ENCODE measurements around the gene KIAA1328. TPM values are rescaled to one million over a fixed set of nuclear protein-coding genes. Genes with fewer than 3 reads are reported as not detected.

KIAA1328 gene
- total RNA-seq, 4 donors from 2014 or later, result 2.3 to 18.7 (median 5.8) TPM

- Histone ChIP-seq H3K4me1 (no peaks in the 10 kb centered on the region), H3K36me3 (no peaks in the 10 kb centered on the region), H3K27ac (no peak overlapping the region), H3K4me3 (no peak overlapping the region), H3K27me3 (no peaks in the 10 kb centered on the region), H3K9me3 (peaks cover 0 to 10% (median 8%) of the 10 kb centered on the region in 3 donors)
- intact Hi-C loops (cut with DNase I), result no loop called here
- no peak for DNase-seq
- WGBS, 2 donors, result 67 to 75% methylated on average over 1 of the region's 1 CpG
- TF ChIP-seq CTCF (IDR thresholded peaks at IDR 0.05), result no peak
Measured at GRCh38 chr18:37207343-37207742, 378.4 kb downstream of the KIAA1328 start.

- Histone ChIP-seq H3K9me3 (no peaks in the 10 kb centered on the region), H3K27me3 (no peaks in the 10 kb centered on the region), H3K4me3 (no peak overlapping the region), H3K4me1 (no peaks in the 10 kb centered on the region), H3K27ac (no peak overlapping the region), H3K36me3 (no peaks in the 10 kb centered on the region)
- intact Hi-C loops (cut with DNase I), result no loop called here
- TF ChIP-seq CTCF (IDR thresholded peaks at IDR 0.05), result no peak
- no peak for TF ChIP-seq POLR2A (IDR thresholded peaks at IDR 0.05)
- 92 to 97% methylated on average over 1 of the region's 1 CpG for WGBS, 2 donors
- DNase-seq, result no peak
Measured at GRCh38 chr18:37210781-37211180, 381.9 kb downstream of the KIAA1328 start.

GRCh38 chr18:37218022-37218590, 389.2 kb downstream of the KIAA1328 start:
- Histone ChIP-seq H3K4me1 (no peaks in the 10 kb centered on the region), H3K4me3 (no peak overlapping the region), H3K36me3 (no peaks in the 10 kb centered on the region), H3K27ac (no peak overlapping the region), H3K27me3 (no peaks in the 10 kb centered on the region), H3K9me3 (no peaks in the 10 kb centered on the region)
- intact Hi-C loops (cut with DNase I), result no loop called here
- DNase-seq, result no peak
- 61 to 68% methylated on average over 2 of the region's 2 CpGs for WGBS, 2 donors
- TF ChIP-seq CTCF (IDR thresholded peaks at IDR 0.05), result no peak
- TF ChIP-seq POLR2A (IDR thresholded peaks at IDR 0.05), result no peak

- H3K27me3 ChIP-seq, result no peaks in the 10 kb centered on the region
- 47 to 100% methylated on average over 1 to 3 of the region's 7 CpGs for WGBS, 2 donors
- H3K9me3 ChIP-seq, result no peaks in the 10 kb centered on the region
- intact Hi-C loops (cut with DNase I), result no loop called here
- H3K27ac ChIP-seq, result no peak overlapping the region
- H3K36me3 ChIP-seq, result peaks cover 0 to 2% (median 0%) of the 10 kb centered on the region in 3 donors
- no peak for DNase-seq
- no peak overlapping the region for H3K4me3 ChIP-seq
- H3K4me1 ChIP-seq, result no peaks in the 10 kb centered on the region
- TF ChIP-seq POLR2A (IDR thresholded peaks at IDR 0.05), result no peak
- TF ChIP-seq CTCF (IDR thresholded peaks at IDR 0.05), result no peak
Measured at GRCh38 chr18:37219257-37219656, 390.3 kb downstream of the KIAA1328 start.

- Histone ChIP-seq H3K27me3 (no peaks in the 10 kb centered on the region), H3K4me1 (no peaks in the 10 kb centered on the region), H3K4me3 (no peak overlapping the region), H3K9me3 (no peaks in the 10 kb centered on the region), H3K27ac (no peak overlapping the region), H3K36me3 (peaks cover 0 to 3% (median 0%) of the 10 kb centered on the region in 3 donors)
- TF ChIP-seq POLR2A (IDR thresholded peaks at IDR 0.05) (no peak), CTCF (IDR thresholded peaks at IDR 0.05) (no peak)
- 74 to 86% methylated on average over 4 of the region's 4 CpGs for WGBS, 2 donors
- no peak for DNase-seq
- intact Hi-C loops (cut with DNase I), result no loop called here
Measured at GRCh38 chr18:37222354-37222998, 393.5 kb downstream of the KIAA1328 start.

Measured in esophagus squamous epithelium (tissue), 5 donors.